Natural killer cell (primary cell): ENCODE results near the gene ABHD2. TPM values are rescaled to one million over a fixed set of nuclear protein-coding genes. Genes with fewer than 3 reads are reported as not detected.

Source experiments
- ATAC-seq, 3 donors: fragments of 150-1000 bp in 2 of 3; fragments of 200-7000 bp in 1 of 3; cut with Tn5 transposase; 1 replicate in 1 of 3; 2 replicates in 2 of 3; pipeline ENCODE4 v1.10.0; 2021; ENCODE audit warnings: mild to moderate bottlenecking in 2 of 3, moderate library complexity in 2 of 3
- DNase-seq, 2 donors: peaks; one replicate each; pipeline versions ENCODE4 v3.0.0 to v3.0.0-alpha.2; 2013 to 2021; ENCODE audit warnings: mixed read lengths in 1 of 2
- H3K27ac ChIP-seq: one replicate; pipeline ENCODE4 v1.5.1; 2013; ENCODE audit warnings: mild to moderate bottlenecking, low read length
- H3K27me3 ChIP-seq: one replicate; pipeline ENCODE4 v1.6.1; 2013; ENCODE audit warnings: low read length; ENCODE audit not compliant: control insufficient read depth, insufficient read depth
- H3K36me3 ChIP-seq: one replicate; pipeline ENCODE4 v1.6.1; 2013; ENCODE audit warnings: low read length; ENCODE audit not compliant: control insufficient read depth, insufficient read depth
- H3K4me1 ChIP-seq: one replicate; pipeline ENCODE4 v1.6.1; 2013; ENCODE audit warnings: low read length; ENCODE audit not compliant: control insufficient read depth, insufficient read depth
- H3K4me3 ChIP-seq: one replicate; pipeline ENCODE4 v1.5.1; 2013; ENCODE audit warnings: low read length
- H3K9me3 ChIP-seq: one replicate; pipeline ENCODE4 v1.6.1; 2013; ENCODE audit warnings: low read length; ENCODE audit not compliant: control insufficient read depth, insufficient read depth
- H3K27ac Mint-ChIP-seq, 2 donors: one replicate each; pipeline ENCODE4 v1.8.0; 2022; ENCODE audit warnings: mild to moderate bottlenecking in 2 of 2, mixed read lengths in 2 of 2, moderate library complexity in 1 of 2
- H3K27me3 Mint-ChIP-seq, 2 donors: one replicate each; pipeline ENCODE4 v1.8.0; 2022; ENCODE audit warnings: low read depth in 2 of 2, mixed read lengths in 2 of 2
- H3K36me3 Mint-ChIP-seq: one replicate; pipeline ENCODE4 v1.8.0; 2022; ENCODE audit warnings: mixed read lengths
- H3K4me1 Mint-ChIP-seq, 2 donors: one replicate each; pipeline ENCODE4 v1.8.0; 2022; ENCODE audit warnings: mixed read lengths in 2 of 2
- H3K4me3 Mint-ChIP-seq: one replicate; pipeline ENCODE4 v1.8.0; 2022; ENCODE audit warnings: mild to moderate bottlenecking, moderate library complexity, mixed read lengths
- H3K9me3 Mint-ChIP-seq, 2 donors: one replicate each; pipeline ENCODE4 v1.8.0; 2022; ENCODE audit warnings: mixed read lengths in 2 of 2
- CTCF ChIP-seq: fragments of 200-600 bp; IDR thresholded peaks from one replicate; pipeline ENCODE4 v1.8.0; 2022; ENCODE audit warnings: antibody characterized with exemption
- WGBS: methylation state at CpG from one replicate; pipeline ENCODE4 v1.1.7; 2013; ENCODE audit warnings: missing lambda C conversion rate; ENCODE audit not compliant: insufficient coverage; 5-methylcytosine and 5-hydroxymethylcytosine counted together
- intact Hi-C: fragments of 100-400 bp; cut with micrococcal nuclease; formaldehyde crosslinking; loops from one replicate; pipeline ENCODE4 v1.14.2; 2022
- total RNA-seq, 4 donors: library from RNA; stranded (reverse); fragments of 120-200 nt in 1 of 4; gene quantifications; one replicate each; pipeline versions ENCODE4 v1.2.3 to v1.2.4, GENCODE V29; 2013 to 2022

The ABHD2 gene
- total RNA-seq, 3 donors from 2014 or later (not counting 1 experiment from before 2014, with no cell fraction given): 187 to 236 (median 191) TPM

- H3K9me3 ChIP-seq: no peaks in the 10 kb centered on the region
- H3K27me3 ChIP-seq: no peaks in the 10 kb centered on the region
- peak; percentile 99 for TF ChIP-seq CTCF
- Mint-ChIP-seq H3K9me3 (no peaks in the 10 kb centered on the region), H3K27ac (peak overlapping the region in 1 of 2 donors; percentile 49), H3K4me1 (peaks cover 27 to 40% of the 10 kb centered on the region in 2 donors), H3K4me3 (peak overlapping the region; percentile 13), H3K27me3 (no peaks in the 10 kb centered on the region), H3K36me3 (no peaks in the 10 kb centered on the region)
- no peak overlapping the region for H3K4me3 ChIP-seq
- no peak overlapping the region for H3K27ac ChIP-seq
- no peaks in the 10 kb centered on the region for H3K36me3 ChIP-seq
- 2% methylated on average over 14 of the region's 14 CpGs for WGBS
- peak; percentile 77 to 81 (median 77) for ATAC-seq
- peak; percentile 69 to 81 for DNase-seq
- intact Hi-C loops: loop anchor here (1.0 to 10.0 kb wide), 3 partner anchors 38 to 223 kb away; partner anchors contain the start of gene POLG
- peaks cover 43% of the 10 kb centered on the region for H3K4me1 ChIP-seq
These were observed 118.7 kb downstream of the ABHD2 start for GRCh38 chr15:89206908-89207331.

- no peaks in the 10 kb centered on the region for H3K9me3 Mint-ChIP-seq
These were observed 120.0 kb downstream of the ABHD2 start for GRCh38 chr15:89208256-89208655.

GRCh38 chr15:89209057-89209456, 120.8 kb downstream of the ABHD2 start:
- H3K27ac Mint-ChIP-seq: no peak overlapping the region
- H3K4me1 Mint-ChIP-seq: peaks cover 18 to 25% of the 10 kb centered on the region in 2 donors

More at GRCh38 chr15:89208256-89208655, 120.0 kb downstream of the ABHD2 start:
- H3K4me3 Mint-ChIP-seq: no peak overlapping the region
- H3K27ac Mint-ChIP-seq: no peak overlapping the region
- DNase-seq (no peak), ATAC-seq (no peak)
- H3K27me3 Mint-ChIP-seq: no peaks in the 10 kb centered on the region
- no peak for TF ChIP-seq CTCF
- H3K4me1 Mint-ChIP-seq: peaks cover 26 to 33% of the 10 kb centered on the region in 2 donors
- Histone ChIP-seq H3K27me3 (no peaks in the 10 kb centered on the region), H3K4me3 (no peak overlapping the region), H3K4me1 (peaks cover 40% of the 10 kb centered on the region), H3K36me3 (no peaks in the 10 kb centered on the region), H3K27ac (no peak overlapping the region), H3K9me3 (no peaks in the 10 kb centered on the region)
- no peaks in the 10 kb centered on the region for H3K36me3 Mint-ChIP-seq
- intact Hi-C loops: loop anchor here (10.0 kb wide), 1 partner anchor 127 kb away; the partner anchor contains the start of gene POLG

More at GRCh38 chr15:89209057-89209456, 120.8 kb downstream of the ABHD2 start:
- H3K4me3 Mint-ChIP-seq: no peak overlapping the region
- no peaks in the 10 kb centered on the region for H3K27me3 Mint-ChIP-seq
- H3K36me3 Mint-ChIP-seq: no peaks in the 10 kb centered on the region
- H3K36me3 ChIP-seq: no peaks in the 10 kb centered on the region
- no peaks in the 10 kb centered on the region for H3K9me3 Mint-ChIP-seq
- DNase-seq: no peak
- no peaks in the 10 kb centered on the region for H3K9me3 ChIP-seq
- intact Hi-C loops: loop anchor here (10.0 kb wide), 1 partner anchor 126 kb away; the partner anchor contains the start of gene POLG
- H3K27me3 ChIP-seq: no peaks in the 10 kb centered on the region
- H3K27ac ChIP-seq: no peak overlapping the region
- H3K4me1 ChIP-seq: peaks cover 32% of the 10 kb centered on the region
- no peak for ATAC-seq
- 100% methylated on average over 1 of the region's 1 CpG for WGBS
- H3K4me3 ChIP-seq: no peak overlapping the region
- no peak for TF ChIP-seq CTCF
